GM21360 (cell line): ENCODE data around the gene ARF1.

Experiments
- ATAC-seq: cut with Tn5 transposase; IDR thresholded peaks from one replicate; pipeline ENCODE4 v1.9.1; 2021; ENCODE audit warnings: mild to moderate bottlenecking, moderate library complexity; ENCODE audit not compliant: unreplicated experiment

The ARF1 gene

GRCh38 chr1:228117335-228117734, 34.8 kb downstream of the ARF1 start:
- ATAC-seq = no peak

GRCh38 chr1:228118040-228118439, 35.5 kb downstream of the ARF1 start:
- ATAC-seq = no peak

GRCh38 chr1:228120351-228120750, 37.8 kb downstream of the ARF1 start:
- no peak for ATAC-seq

- ATAC-seq = no peak
Measured at GRCh38 chr1:228120857-228121489, 38.5 kb downstream of the ARF1 start.

GRCh38 chr1:228122921-228123441, 40.5 kb downstream of the ARF1 start:
- no peak for ATAC-seq

- no peak for ATAC-seq
Measured at GRCh38 chr1:228123505-228123904, 41.0 kb downstream of the ARF1 start.

- no peak for ATAC-seq
Measured at GRCh38 chr1:228125185-228125584, 42.7 kb downstream of the ARF1 start.

GRCh38 chr1:228131766-228132165, 49.3 kb downstream of the ARF1 start:
- no peak for ATAC-seq

- no peak for ATAC-seq
Measured at GRCh38 chr1:228134591-228134990, 52.1 kb downstream of the ARF1 start.

- ATAC-seq = no peak
Measured at GRCh38 chr1:228136901-228137300, 54.4 kb downstream of the ARF1 start.

- no peak for ATAC-seq
Measured at GRCh38 chr1:228139406-228139930, 57.0 kb downstream of the ARF1 start.

GRCh38 chr1:228139931-228140723, 57.6 kb downstream of the ARF1 start, which contains the start of gene GUK1:
Gene GUK1 (plus strand): TSS chr1:228140279. CDS start chr1:228140303, 24 bp downstream.
- ATAC-seq = peak; percentile 92

- no peak for ATAC-seq
Measured at GRCh38 chr1:228140724-228141225, 58.3 kb downstream of the ARF1 start.

GRCh38 chr1:228141226-228142044, 58.9 kb downstream of the ARF1 start:
- ATAC-seq = no peak

- ATAC-seq = no peak
Measured at GRCh38 chr1:228142155-228142691, 59.7 kb downstream of the ARF1 start.

GRCh38 chr1:228142701-228143136, 60.2 kb downstream of the ARF1 start:
- ATAC-seq = no peak

- ATAC-seq = no peak
Measured at GRCh38 chr1:228143480-228144192, 61.1 kb downstream of the ARF1 start.

- ATAC-seq = no peak
Measured at GRCh38 chr1:228144193-228144992, 61.9 kb downstream of the ARF1 start.

GRCh38 chr1:228144993-228145343, 62.5 kb downstream of the ARF1 start:
- no peak for ATAC-seq
